ENCODE measurements around the gene VPS36.

VPS36 gene

GRCh38 chr13:52455677-52456041 lies 5.2 kb upstream of the VPS36 start:
- Histone ChIP-seq H3K9me3 (ENCODE audit: insufficient read depth, low read depth, low read length) (no peaks in the 10 kb centered on the region), H3K27ac (ENCODE audit: low read length) (peak overlapping the region; percentile 28), H3K4me1 (ENCODE audit: insufficient read depth, low read length) (peaks cover 4% of the 10 kb centered on the region; the same call in 1 of the 2 replicates), H3K27me3 (ENCODE audit: insufficient read depth, low read length) (no peaks in the 10 kb centered on the region; the same call in 1 of the 2 replicates), H3K9ac (ENCODE audit: low read depth, low read length) (peak overlapping the region; percentile 84; the same call in 1 of the 2 replicates), H3K4me3 (ENCODE audit: low read length) (peak overlapping the region; percentile 83), H3K36me3 (ENCODE audit: insufficient read depth, low read depth, low read length) (peaks cover 42% of the 10 kb centered on the region)

GRCh38 chr13:52454820-52455676 lies 4.6 kb upstream of the VPS36 start, which contains the start of gene CKAP2:
CKAP2 (plus strand) TSS chr13:52455478; CDS start chr13:52455557, 79 bp downstream.
- peak within 1 kb of the TSS; percentile 83 for H3K4me3 ChIP-seq (ENCODE audit: low read length)
- H3K9ac ChIP-seq (ENCODE audit: low read depth, low read length) = peak within 1 kb of the TSS; percentile 84; the same call in 1 of the 2 replicates
- peaks cover 36% of the 10 kb centered on the region for H3K36me3 ChIP-seq (ENCODE audit: insufficient read depth, low read depth, low read length)
- no peaks in the 10 kb centered on the region; the same call in 1 of the 2 replicates for H3K27me3 ChIP-seq (ENCODE audit: insufficient read depth, low read length)
- H3K9me3 ChIP-seq (ENCODE audit: insufficient read depth, low read depth, low read length) = no peaks in the 10 kb centered on the region
- H3K27ac ChIP-seq (ENCODE audit: low read length) = peak within 1 kb of the TSS; percentile 28
- H3K4me1 ChIP-seq (ENCODE audit: insufficient read depth, low read length) = peaks cover 4% of the 10 kb centered on the region; the same call in 1 of the 2 replicates

DNA sequence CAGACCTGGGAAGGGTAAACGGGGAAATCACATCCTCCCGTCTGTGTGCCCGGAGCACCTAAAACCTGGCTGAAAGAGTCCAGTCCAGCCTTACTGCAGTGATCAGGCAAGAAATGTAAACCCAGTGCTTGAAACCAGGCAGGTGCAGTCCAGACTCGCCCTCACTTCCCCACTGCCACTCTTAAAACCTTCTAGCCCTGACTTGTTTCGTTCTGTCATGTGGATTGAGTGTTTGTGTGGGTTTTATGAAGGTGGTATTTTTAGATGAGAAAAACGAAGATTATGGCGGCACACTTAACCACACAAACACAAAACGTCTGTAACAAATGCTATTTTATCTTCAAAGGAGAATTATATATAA lies 4.0 kb upstream of the VPS36 start:
- Histone ChIP-seq H3K4me3 (ENCODE audit: low read length) (peak overlapping the region; percentile 83), H3K9ac (ENCODE audit: low read depth, low read length) (peak overlapping the region; percentile 84; the same call in 1 of the 2 replicates), H3K27ac (ENCODE audit: low read length) (no peak overlapping the region), H3K4me1 (ENCODE audit: insufficient read depth, low read length) (peaks cover 4% of the 10 kb centered on the region; the same call in 1 of the 2 replicates), H3K9me3 (ENCODE audit: insufficient read depth, low read depth, low read length) (no peaks in the 10 kb centered on the region), H3K36me3 (ENCODE audit: insufficient read depth, low read depth, low read length) (peaks cover 30% of the 10 kb centered on the region), H3K27me3 (ENCODE audit: insufficient read depth, low read length) (no peaks in the 10 kb centered on the region; the same call in 1 of the 2 replicates)

DNA sequence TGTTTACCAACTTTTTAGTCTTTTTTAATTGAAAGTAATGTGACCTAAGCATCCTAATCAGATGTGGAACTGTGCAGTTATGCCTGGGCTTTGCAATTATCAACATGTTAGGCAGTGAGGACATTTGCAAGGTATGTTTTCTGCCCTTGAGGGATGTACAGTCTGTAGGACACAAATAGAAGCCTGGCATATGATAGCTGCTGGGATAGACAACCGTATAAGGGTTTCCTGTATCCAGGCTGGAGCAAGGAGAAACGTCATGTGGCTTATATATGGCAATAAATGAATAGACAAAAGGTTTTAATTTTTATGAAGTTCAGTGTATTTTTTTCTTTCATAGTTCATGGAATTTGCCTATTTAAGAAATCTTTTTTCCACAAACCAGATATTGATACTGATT lies 2.0 kb upstream of the VPS36 start:
- Histone ChIP-seq H3K9ac (ENCODE audit: low read depth, low read length) (no peak overlapping the region), H3K36me3 (ENCODE audit: insufficient read depth, low read depth, low read length) (peaks cover 11% of the 10 kb centered on the region), H3K9me3 (ENCODE audit: insufficient read depth, low read depth, low read length) (no peaks in the 10 kb centered on the region), H3K4me1 (ENCODE audit: insufficient read depth, low read length) (peaks cover 4% of the 10 kb centered on the region; the same call in 1 of the 2 replicates), H3K4me3 (ENCODE audit: low read length) (no peak overlapping the region), H3K27ac (ENCODE audit: low read length) (no peak overlapping the region), H3K27me3 (ENCODE audit: insufficient read depth, low read length) (no peaks in the 10 kb centered on the region; the same call in 1 of the 2 replicates)

DNA sequence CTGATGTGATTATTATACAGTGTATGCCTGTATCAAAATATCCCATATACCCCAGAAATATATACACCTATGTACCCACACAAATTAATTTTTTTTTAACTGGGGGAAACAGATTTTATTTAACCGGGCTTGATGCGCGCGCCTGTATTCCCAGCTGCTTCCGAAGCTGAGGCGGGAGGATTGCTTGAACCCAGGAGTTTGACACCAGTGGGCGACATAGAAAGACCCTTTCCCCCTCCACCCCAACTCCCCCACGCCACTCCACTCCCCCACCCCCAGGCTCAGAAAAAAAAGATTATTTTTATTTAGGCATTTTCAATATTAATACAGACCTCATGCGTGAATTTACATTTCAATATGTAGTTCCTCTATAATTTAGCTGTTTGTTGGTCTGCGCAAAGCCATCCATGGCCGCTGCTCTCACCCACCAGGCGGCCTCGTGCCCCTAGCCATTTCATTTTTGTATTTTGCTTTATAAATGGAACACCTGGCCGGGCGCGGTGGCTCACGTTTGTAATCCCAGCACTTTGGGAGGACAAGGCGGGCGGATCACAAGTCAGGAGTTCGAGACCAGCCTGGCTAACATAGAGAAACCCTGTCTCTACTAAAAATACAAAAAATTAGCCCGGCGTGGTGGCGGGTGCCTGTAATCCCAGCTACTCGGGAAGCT lies 836 bp upstream of the VPS36 start:
- Histone ChIP-seq H3K36me3 (ENCODE audit: insufficient read depth, low read depth, low read length) (no peaks in the 10 kb centered on the region), H3K4me3 (ENCODE audit: low read length) (peak overlapping the region; percentile 85; the same call in 1 of the 2 replicates), H3K9me3 (ENCODE audit: insufficient read depth, low read depth, low read length) (no peaks in the 10 kb centered on the region), H3K9ac (ENCODE audit: low read depth, low read length) (no peak overlapping the region), H3K27ac (ENCODE audit: low read length) (no peak overlapping the region), H3K4me1 (ENCODE audit: insufficient read depth, low read length) (peaks cover 4% of the 10 kb centered on the region; the same call in 1 of the 2 replicates), H3K27me3 (ENCODE audit: insufficient read depth, low read length) (no peaks in the 10 kb centered on the region; the same call in 1 of the 2 replicates)

GRCh38 chr13:52450793-52451116 lies 321 bp upstream of the VPS36 start:
- H3K9me3 ChIP-seq (ENCODE audit: insufficient read depth, low read depth, low read length) = no peaks in the 10 kb centered on the region
- H3K27ac ChIP-seq (ENCODE audit: low read length) = no peak overlapping the region
- no peaks in the 10 kb centered on the region; the same call in 1 of the 2 replicates for H3K27me3 ChIP-seq (ENCODE audit: insufficient read depth, low read length)
- H3K36me3 ChIP-seq (ENCODE audit: insufficient read depth, low read depth, low read length) = no peaks in the 10 kb centered on the region
- H3K4me3 ChIP-seq (ENCODE audit: low read length) = peak overlapping the region; percentile 85; the same call in 1 of the 2 replicates
- no peak overlapping the region for H3K9ac ChIP-seq (ENCODE audit: low read depth, low read length)
- peaks cover 4% of the 10 kb centered on the region; the same call in 1 of the 2 replicates for H3K4me1 ChIP-seq (ENCODE audit: insufficient read depth, low read length)

DNA sequence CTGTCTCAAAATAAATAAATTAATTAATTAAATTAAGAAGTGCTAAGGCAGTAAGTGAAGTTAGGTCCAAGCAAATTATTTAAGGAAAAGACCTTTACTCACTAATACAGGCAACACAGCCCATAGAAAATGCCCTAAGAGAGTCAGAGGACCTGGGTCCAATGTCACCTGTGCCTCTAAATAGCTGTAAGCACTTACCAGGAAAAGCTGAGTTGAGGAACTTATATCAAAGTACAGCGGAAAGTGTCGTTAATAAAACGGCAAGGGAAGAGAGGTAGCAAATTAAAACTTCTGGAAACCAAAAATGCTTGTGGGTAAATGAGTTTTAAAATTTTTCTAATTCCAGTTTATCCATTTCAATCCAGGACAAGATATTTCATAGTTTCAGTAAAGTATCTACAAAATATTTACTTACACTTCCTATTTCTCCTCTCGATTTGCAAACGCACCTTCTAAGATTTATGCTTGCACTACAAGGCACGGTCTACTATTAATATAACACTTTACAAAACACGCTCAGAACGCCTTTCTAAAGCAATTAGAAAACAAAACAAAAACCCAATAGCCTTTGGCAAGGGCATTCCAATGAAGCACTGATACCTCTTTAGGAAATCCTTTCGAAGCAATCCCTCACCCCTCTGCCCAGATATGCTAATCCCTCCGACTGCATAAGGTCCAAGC lies 963 bp downstream of the VPS36 start:
- Histone ChIP-seq H3K4me3 (ENCODE audit: low read length) (peak overlapping the region; percentile 85), H3K4me1 (ENCODE audit: insufficient read depth, low read length) (peaks cover 3% of the 10 kb centered on the region; the same call in 1 of the 2 replicates), H3K9me3 (ENCODE audit: insufficient read depth, low read depth, low read length) (no peaks in the 10 kb centered on the region), H3K27ac (ENCODE audit: low read length) (no peak overlapping the region), H3K9ac (ENCODE audit: low read depth, low read length) (peak overlapping the region; percentile 89), H3K27me3 (ENCODE audit: insufficient read depth, low read length) (no peaks in the 10 kb centered on the region; the same call in 1 of the 2 replicates), H3K36me3 (ENCODE audit: insufficient read depth, low read depth, low read length) (no peaks in the 10 kb centered on the region)

DNA sequence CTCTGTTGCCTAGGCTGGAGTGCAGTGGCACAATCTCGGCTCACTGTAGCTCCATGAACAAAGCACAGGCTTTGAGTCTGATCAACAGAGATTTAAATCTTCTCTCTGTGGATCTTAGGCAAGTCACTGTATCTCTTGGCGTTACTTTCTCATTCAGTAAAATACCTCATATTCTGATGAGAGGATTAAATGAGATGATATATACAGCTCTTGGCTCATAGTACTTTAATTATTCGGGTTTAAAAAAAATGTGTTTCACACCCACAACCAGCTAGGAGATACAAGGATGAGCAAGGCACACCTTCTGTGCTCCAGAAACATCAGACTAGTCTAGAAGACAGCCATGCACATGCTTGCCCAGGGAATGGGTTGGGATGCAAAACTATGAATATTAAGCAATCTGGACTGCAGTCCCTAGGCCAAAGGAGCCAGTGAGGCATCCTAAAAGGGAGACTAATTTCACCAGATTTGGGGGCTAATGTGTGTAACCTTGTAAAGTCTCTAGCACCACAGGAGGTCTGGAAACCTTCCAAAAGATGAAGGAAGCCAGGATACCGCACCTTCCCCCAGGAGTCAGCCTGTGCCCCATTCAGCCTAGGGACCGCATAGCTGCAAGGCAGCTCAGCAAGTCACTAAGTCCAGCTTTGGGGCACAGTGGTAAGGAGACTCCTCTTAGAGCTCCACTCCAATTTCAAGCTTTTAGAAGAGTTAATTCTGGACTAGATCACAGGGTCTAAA lies 2.5 kb downstream of the VPS36 start:
- H3K4me3 ChIP-seq (ENCODE audit: low read length) = no peak overlapping the region

GRCh38 chr13:52447354-52447753 lies 3.1 kb downstream of the VPS36 start:
- H3K27me3 ChIP-seq (ENCODE audit: insufficient read depth, low read length) = no peaks in the 10 kb centered on the region
- H3K9ac ChIP-seq (ENCODE audit: low read depth, low read length) = no peak overlapping the region
- no peaks in the 10 kb centered on the region for H3K4me1 ChIP-seq (ENCODE audit: insufficient read depth, low read length)
- peaks cover 3% of the 10 kb centered on the region; the same call in 1 of the 2 replicates for H3K36me3 ChIP-seq (ENCODE audit: insufficient read depth, low read depth, low read length)
- no peak overlapping the region for H3K4me3 ChIP-seq (ENCODE audit: low read length)
- H3K9me3 ChIP-seq (ENCODE audit: insufficient read depth, low read depth, low read length) = no peaks in the 10 kb centered on the region
- no peak overlapping the region for H3K27ac ChIP-seq (ENCODE audit: low read length)

More for the DNA sequence above, 2.5 kb downstream of the VPS36 start:
- H3K9me3 ChIP-seq (ENCODE audit: insufficient read depth, low read depth, low read length) = no peaks in the 10 kb centered on the region
- no peaks in the 10 kb centered on the region for H3K4me1 ChIP-seq (ENCODE audit: insufficient read depth, low read length)
- no peak overlapping the region for H3K9ac ChIP-seq (ENCODE audit: low read depth, low read length)
- no peak overlapping the region for H3K27ac ChIP-seq (ENCODE audit: low read length)
- H3K36me3 ChIP-seq (ENCODE audit: insufficient read depth, low read depth, low read length) = no peaks in the 10 kb centered on the region
- H3K27me3 ChIP-seq (ENCODE audit: insufficient read depth, low read length) = no peaks in the 10 kb centered on the region

- Histone ChIP-seq H3K27me3 (ENCODE audit: insufficient read depth, low read length) (no peaks in the 10 kb centered on the region), H3K4me3 (ENCODE audit: low read length) (no peak overlapping the region), H3K4me1 (ENCODE audit: insufficient read depth, low read length) (no peaks in the 10 kb centered on the region), H3K36me3 (ENCODE audit: insufficient read depth, low read depth, low read length) (peaks cover 11% of the 10 kb centered on the region; the same call in 1 of the 2 replicates), H3K27ac (ENCODE audit: low read length) (no peak overlapping the region), H3K9me3 (ENCODE audit: insufficient read depth, low read depth, low read length) (no peaks in the 10 kb centered on the region), H3K9ac (ENCODE audit: low read depth, low read length) (no peak overlapping the region)
Observed at GRCh38 chr13:52446265-52446664, 4.2 kb downstream of the VPS36 start.

- H3K4me1 ChIP-seq (ENCODE audit: insufficient read depth, low read length) = no peaks in the 10 kb centered on the region
- H3K36me3 ChIP-seq (ENCODE audit: insufficient read depth, low read depth, low read length) = peaks cover 71% of the 10 kb centered on the region
- H3K27me3 ChIP-seq (ENCODE audit: insufficient read depth, low read length) = no peaks in the 10 kb centered on the region
- no peak overlapping the region for H3K9ac ChIP-seq (ENCODE audit: low read depth, low read length)
- H3K27ac ChIP-seq (ENCODE audit: low read length) = no peak overlapping the region
- H3K9me3 ChIP-seq (ENCODE audit: insufficient read depth, low read depth, low read length) = no peaks in the 10 kb centered on the region
- H3K4me3 ChIP-seq (ENCODE audit: low read length) = no peak overlapping the region
Observed at GRCh38 chr13:52432456-52432855, 18.0 kb downstream of the VPS36 start.
